GM21737 (cell line): ENCODE measurements around the gene HOXA13.

Experiments
- ATAC-seq: cut with Tn5 transposase; IDR thresholded peaks from one replicate; pipeline ENCODE4 v1.9.1; 2021; ENCODE audit warnings: mild to moderate bottlenecking, moderate library complexity; ENCODE audit not compliant: unreplicated experiment

HOXA13 gene

DNA sequence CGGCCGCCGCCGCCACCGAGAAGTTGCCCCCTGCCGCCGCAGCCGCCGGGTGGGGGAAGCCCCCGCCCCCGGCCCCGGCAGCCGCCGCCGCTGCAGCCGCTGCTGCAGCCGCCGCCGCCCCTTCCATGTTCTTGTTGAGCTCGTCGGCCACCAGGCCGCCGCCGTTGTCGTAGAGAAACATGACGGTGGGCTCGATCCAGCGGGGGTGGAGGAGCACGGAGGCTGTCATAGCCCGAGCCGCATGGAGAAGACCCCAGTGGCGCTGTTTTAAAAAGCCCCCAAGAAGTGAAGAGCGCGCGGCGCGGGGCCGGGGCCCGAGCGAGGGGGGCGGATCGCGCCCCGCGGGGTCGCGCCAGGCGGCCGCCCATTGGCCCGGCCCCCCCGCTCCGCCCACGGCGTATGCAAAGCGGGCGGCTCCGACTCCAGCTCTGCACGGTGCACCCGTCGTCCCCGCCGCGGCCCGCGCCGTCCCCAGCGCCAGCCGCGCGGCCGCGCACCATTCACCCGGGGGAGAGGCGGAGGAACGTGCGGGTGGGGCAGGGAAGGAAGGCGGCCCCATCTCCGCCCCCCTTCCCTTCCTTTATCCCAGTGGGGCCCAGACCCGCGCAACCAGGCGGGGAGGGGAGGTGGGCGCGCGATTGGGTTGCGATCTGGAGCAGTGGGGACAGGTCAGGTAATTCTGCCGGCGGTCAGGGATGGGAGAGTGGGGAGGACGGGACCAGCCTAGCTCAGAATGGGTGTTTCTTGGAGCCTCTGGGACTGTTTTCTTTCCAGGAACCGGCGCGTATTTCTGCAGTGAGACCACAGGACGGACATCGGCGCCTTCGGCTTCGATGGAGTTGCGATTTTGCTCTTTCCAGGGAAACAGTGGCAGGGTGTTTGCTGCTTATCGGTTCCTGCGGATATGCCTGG lies at the start of gene HOXA13:
TSS of gene HOXA13 (minus strand) at position 243 of the 912 bp plus-strand sequence. CDS start at position 229, 14 bp downstream.
- ATAC-seq: no peak

DNA sequence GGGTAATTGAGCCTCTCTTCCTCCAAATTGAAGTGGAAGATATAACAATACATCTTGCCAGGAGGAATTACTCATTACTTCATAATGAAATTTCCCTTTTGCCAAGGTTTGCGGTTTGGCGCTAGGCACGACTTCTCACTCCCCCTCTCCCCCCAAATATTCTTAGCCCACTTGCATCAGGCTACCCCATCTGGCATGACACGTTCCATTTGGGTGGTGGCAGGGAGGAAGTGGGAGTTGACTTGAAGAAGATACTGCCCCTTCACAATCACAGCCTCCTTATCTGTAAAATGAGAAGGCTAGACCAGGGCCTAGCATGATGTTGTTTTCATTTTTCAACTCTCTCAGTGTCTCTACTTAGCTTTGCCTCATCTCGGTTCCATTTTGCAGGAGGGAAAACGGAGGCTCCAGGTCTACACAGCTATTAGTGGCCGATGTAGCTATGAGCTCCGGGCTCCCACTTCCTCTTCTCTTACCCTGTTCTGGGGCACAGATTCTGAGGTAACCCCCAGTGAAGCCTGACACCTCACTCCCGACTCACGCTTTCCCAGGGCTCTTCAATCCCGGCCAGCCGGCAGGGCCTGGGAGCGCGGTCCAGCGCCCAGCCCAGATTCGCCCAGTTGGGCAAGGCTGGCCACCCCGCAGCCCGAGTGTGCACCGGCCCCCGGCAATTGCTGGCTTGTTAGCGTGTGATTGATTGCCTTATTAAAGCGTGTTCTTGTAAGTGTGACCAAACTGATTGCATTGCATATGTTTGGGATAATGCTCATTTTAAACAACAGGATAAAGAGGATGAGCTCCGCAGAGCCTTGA lies 49.2 kb upstream of the HOXA13 start:
- ATAC-seq: no peak

DNA sequence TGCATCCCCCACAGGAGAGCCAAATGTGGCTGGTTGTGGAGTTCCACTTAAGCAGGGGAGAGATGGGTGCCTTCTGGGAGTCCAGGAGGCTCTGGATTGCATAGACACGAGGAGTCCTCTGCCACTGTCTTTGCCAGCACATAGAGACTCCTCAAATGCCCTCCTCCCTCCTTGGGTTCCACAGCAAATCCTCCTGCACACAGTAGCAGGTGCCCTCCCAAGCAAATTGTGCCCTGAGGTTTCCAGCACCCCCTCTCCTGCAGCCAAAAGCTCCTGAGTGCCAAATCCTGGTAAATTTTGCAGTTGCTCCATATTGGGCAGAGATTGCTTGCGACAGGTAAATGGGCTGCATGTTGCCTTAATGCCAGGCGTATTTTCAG lies 48.5 kb upstream of the HOXA13 start:
- ATAC-seq: no peak

DNA sequence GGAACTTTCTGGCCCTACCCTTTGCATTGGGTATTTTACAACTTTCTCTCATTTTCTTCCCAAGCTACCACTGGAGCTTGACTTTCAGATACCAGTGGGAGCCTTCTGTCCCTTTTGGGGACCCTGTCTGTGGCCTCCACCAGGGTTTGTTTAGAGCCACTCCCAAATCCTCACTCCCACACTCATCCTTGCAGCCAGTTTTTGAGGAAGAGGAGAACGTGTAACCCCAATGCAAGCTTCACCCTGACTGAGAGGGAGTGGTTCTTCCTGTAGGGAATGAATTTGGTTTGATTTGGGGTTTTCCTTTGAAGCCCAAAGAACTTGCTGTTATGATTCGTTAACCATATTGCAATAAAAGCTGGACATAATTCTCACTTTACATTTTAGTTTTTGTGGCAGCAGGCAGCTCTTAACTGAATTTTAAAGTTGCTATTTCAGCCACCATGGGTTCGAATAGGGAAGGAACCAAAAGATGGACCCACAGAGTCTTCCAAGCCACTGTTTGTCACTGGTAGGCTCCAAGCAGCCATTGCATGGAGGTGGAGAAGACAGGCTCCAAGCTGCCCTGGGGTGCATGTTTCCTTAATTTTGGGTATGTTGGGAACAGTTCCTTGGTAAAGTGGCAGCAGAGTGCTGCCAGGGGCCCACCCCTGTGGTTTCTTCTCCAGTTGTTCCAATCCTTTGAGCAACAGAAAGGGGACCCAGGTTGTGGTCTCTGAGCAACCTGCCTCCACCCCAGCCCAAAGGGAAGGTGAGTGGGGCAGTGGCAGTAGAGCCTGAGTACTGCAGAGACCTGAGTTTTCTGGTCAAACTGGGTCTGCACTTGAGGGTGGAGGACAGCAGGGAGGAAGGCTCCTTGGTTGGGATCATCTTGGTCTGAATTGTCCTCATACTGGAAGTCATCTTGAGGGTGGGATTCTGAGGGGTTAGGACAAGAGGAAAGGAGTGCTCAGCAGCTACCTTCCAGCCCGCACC lies 47.8 kb upstream of the HOXA13 start:
- ATAC-seq: no peak

DNA sequence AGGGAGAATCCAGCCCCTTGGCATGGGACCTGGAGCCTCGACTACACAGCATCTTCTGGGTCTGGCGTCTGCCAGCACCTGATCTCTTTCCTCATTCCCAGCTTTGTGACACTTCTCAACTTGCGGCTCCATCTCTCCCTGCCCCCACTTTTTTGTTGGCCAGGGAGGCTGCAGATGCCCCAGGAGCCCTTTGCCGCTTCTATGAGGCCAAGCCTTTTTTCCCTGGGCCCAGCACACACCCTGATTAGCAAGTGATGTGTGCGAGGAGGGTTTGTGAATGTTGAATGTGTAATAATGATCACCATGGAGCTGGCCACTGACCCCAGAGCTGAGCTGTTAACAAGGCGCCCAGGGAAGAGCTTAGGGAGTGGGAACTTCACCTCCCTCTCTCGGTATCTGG lies 47.1 kb upstream of the HOXA13 start:
- ATAC-seq: no peak

GRCh38 chr7:27245798-27246691 lies 46.2 kb upstream of the HOXA13 start:
- no peak for ATAC-seq

- no peak for ATAC-seq
These were observed 45.4 kb upstream of the HOXA13 start for GRCh38 chr7:27245124-27245797.

DNA sequence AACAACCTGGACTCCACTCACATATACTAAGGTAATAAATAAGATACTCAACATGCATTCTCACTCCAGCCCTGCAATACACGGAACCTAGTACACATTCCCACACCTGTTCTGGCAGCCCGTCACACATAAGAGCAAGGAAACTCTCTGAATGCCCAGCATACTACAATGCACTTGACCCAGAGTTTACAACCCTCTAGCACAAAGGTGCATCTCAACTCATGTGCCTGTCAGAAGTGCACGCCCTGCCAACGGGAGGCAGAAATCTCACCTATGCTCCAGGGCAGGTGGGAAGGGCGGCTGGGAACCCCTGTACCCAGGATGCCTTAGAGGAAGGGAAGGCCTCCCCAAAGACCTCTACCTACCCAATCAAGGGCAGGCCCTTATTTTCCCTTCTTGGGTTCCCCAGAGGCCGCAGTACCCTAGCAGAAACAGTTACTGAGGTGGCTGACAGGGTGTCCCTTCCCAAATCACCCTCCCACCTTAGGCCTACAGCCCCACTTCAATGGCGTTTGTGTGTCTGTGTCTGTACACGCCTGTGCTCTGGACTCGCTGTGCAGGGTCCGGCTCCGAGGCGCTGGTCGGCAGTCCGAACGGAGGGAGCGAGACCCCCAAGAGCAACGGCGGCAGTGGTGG lies 44.7 kb upstream of the HOXA13 start:
- ATAC-seq: no peak

- ATAC-seq: no peak
These were observed 43.7 kb upstream of the HOXA13 start for GRCh38 chr7:27243340-27244163.

DNA sequence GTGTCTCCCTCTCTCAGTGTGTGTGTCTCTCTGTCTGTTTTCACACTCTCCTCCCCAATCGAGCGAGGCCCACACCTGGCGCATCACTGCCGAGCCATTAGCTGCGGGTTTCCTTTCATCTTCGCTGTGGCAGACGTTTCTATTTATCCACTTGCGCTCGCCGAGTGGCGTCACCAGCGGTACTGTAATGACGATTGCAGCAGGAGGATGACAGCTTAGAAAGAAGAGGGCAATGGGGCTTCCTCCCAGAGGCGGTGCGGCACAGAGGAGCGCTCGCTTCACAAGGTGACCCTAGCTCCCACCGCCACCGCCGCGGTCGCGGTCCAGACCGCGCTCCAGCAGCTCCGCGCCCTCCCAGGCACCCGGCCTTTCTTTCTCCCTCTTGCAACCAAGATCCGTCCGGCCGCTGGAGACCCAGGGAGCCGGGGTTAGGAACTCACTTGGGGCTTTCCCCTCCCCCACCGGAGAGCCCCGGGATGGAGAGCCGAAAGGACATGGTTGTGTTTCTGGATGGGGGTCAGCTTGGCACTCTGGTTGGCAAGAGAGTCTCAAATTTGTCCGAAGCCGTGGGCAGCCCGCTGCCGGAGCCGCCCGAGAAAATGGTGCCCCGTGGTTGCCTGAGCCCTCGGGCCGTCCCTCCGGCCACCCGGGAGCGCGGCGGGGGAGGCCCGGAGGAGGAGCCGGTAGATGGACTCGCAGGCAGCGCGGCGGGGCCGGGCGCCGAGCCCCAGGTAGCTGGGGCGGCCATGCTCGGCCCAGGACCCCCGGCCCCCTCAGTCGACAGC lies 42.9 kb upstream of the HOXA13 start, which contains the start of gene EVX1:
TSS of gene EVX1 (plus strand) at position 248 of the 785 bp plus-strand sequence. CDS start at position 477, 229 bp downstream.
- no peak for ATAC-seq

- ATAC-seq: no peak
These were observed 42.3 kb upstream of the HOXA13 start for GRCh38 chr7:27242154-27242553.

DNA sequence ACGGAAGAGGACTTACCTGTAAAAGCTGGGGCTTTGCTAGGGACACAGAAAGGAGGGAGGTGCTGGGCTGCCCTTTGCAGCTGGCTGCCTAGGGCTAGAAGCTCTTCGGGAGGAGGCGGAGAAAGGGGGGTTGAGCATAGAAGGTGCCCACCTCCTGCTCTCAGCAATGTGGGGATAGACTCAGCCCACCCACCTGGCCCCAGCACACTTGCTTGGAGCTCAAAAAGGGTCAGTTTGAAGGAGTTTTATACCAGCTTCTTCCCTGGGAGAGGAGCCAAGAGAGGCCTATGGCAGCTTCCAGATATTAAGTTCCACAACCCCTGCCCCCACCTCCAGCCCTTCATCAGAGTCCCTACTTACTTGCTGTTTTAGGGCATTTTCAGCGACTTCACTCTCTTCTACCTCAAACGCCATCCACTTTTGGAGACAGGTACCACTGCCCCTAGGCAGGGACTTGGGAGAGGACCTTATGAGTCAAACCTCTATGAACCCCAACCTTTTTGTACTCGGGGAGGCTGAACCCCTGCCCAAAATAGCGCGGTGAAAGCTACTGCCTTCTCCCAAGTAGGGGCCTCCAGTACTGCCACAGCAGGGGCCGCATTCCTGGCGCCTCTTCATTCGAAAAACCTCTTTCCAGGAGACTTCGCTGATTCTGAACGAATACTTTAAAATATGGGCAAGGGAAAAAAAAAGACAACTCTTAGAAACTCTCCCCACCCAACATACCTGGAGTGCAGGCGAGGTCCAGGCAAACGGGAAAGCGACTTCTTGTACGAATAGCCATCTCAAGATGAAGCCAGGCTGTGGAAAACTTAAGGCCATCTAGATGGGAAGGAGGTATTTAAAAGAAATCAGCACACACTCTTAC lies 41.5 kb upstream of the HOXA13 start:
- ATAC-seq: no peak

DNA sequence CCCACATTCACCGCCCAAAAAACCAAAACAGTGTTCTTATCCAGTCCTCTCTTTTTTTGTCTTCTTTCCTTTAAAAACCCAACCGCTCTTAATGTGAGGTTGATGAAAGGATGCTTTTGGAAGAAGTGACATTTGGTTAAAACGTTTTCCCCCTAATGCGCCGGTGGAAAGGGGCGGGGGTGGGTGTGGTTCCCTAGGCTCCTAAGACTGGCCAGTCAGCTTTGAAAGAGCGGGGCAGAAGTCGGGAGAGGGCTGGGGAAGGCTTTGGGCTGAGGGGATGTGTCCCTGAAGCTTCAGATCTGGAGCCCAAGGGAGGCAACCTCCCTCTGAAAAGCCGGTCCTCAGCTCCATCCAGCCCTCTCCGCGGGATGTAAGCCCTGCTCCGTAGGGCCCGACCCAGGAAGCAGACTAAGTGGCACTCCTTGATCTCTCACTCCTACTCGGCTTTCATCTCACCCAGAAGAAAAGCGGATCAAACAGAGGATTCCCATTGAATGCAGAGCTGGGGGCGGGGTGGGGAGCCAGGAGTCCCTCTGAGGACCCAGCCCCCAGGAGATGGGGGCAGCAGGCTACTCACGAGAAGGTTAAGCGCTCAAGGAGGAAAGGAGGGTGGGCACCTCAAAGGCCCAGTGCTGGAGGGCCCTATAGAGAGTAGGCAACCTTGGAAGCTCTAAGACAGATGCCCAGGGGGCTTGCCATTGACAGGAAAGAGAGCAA lies 40.3 kb upstream of the HOXA13 start:
- ATAC-seq: no peak

DNA sequence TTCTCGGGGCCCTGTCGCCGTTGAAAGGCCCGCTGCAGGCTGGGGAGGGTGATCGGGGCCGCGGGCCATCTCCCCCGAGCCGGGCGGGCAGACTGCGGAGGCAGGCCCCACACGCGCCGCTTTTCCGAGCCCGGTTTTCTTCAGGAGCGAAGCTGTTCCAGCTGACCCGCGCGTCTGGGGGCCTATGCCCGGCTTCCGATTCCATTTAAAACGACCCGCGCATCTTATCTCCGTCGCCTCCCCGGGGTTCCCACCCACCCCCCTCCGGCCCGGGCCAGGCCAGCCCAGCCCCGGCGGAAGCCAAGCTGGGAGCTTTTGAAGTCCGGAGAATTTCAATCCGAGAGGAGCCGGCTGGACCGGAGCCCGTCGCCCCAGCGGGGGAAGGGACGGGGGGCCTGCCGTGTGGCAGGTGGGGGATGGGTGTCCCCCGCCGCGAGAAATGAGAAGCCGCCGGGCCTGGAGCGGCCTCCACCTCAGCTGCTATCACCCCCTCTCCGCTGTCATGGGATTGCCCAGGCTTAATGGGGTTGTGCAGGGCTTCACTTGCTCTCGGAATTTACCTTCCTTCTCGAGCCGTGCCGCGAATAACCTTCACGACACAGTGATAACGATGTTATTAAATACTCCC lies 39.6 kb upstream of the HOXA13 start:
- no peak for ATAC-seq

- ATAC-seq: no peak
These were observed 39.1 kb upstream of the HOXA13 start for GRCh38 chr7:27238979-27239386.
